ENCODE results near the gene POLR1H. TPM values are rescaled to one million over a fixed set of nuclear protein-coding genes. Genes with fewer than 3 reads are reported as not detected.

Gene POLR1H
- polyA plus RNA-seq, 1 donor = 45.1 TPM

GRCh38 chr6:30091577-30092381 is 30.7 kb downstream of the POLR1H start:
- no peak overlapping the region for H3K4me3 ChIP-seq (ENCODE audit: low read length)
- DNase-seq = peak; percentile 88 to 94
- peaks cover 48% of the 10 kb centered on the region for H3K4me1 ChIP-seq (ENCODE audit: control insufficient read depth, insufficient read depth, low read length)
- H3K36me3 ChIP-seq (ENCODE audit: control insufficient read depth, insufficient read depth, low read length) = no peaks in the 10 kb centered on the region
- H3K27me3 ChIP-seq (ENCODE audit: control insufficient read depth, insufficient read depth, low read length) = no peaks in the 10 kb centered on the region
- H3K27ac ChIP-seq (ENCODE audit: low read length) = peak overlapping the region; percentile 91
- no peaks in the 10 kb centered on the region for H3K9me3 ChIP-seq (ENCODE audit: control insufficient read depth, low read depth, low read length)
- WGBS (ENCODE audit: insufficient coverage, low lambda C conversion rate) = no CpG with 5 or more reads among the region's 11 CpGs

- Histone ChIP-seq H3K4me3 (ENCODE audit: low read length) (no peak overlapping the region), H3K27me3 (ENCODE audit: control insufficient read depth, insufficient read depth, low read length) (no peaks in the 10 kb centered on the region), H3K27ac (ENCODE audit: low read length) (no peak overlapping the region), H3K4me1 (ENCODE audit: control insufficient read depth, insufficient read depth, low read length) (peaks cover 59% of the 10 kb centered on the region), H3K36me3 (ENCODE audit: control insufficient read depth, insufficient read depth, low read length) (no peaks in the 10 kb centered on the region), H3K9me3 (ENCODE audit: control insufficient read depth, low read depth, low read length) (no peaks in the 10 kb centered on the region)
- peak in 1 of 2 donors; percentile 36 for DNase-seq
- 100% methylated on average over 1 of the region's 6 CpGs for WGBS (ENCODE audit: insufficient coverage, low lambda C conversion rate)
Observed at GRCh38 chr6:30092852-30093543, 31.9 kb downstream of the POLR1H start.

GRCh38 chr6:30093951-30094661 is 33.0 kb downstream of the POLR1H start:
- Histone ChIP-seq H3K27me3 (ENCODE audit: control insufficient read depth, insufficient read depth, low read length) (peaks cover 2% of the 10 kb centered on the region), H3K27ac (ENCODE audit: low read length) (peak overlapping the region; percentile 87), H3K9me3 (ENCODE audit: control insufficient read depth, low read depth, low read length) (no peaks in the 10 kb centered on the region), H3K36me3 (ENCODE audit: control insufficient read depth, insufficient read depth, low read length) (no peaks in the 10 kb centered on the region), H3K4me1 (ENCODE audit: control insufficient read depth, insufficient read depth, low read length) (peaks cover 67% of the 10 kb centered on the region), H3K4me3 (ENCODE audit: low read length) (no peak overlapping the region)
- WGBS (ENCODE audit: insufficient coverage, low lambda C conversion rate) = 92% methylated on average over 2 of the region's 5 CpGs
- DNase-seq = no peak

GRCh38 chr6:30096829-30097228 is 35.8 kb downstream of the POLR1H start:
- no peak for DNase-seq
- no peaks in the 10 kb centered on the region for H3K36me3 ChIP-seq (ENCODE audit: control insufficient read depth, insufficient read depth, low read length)
- WGBS (ENCODE audit: insufficient coverage, low lambda C conversion rate) = no CpG with 5 or more reads among the region's 1 CpG
- peaks cover 20% of the 10 kb centered on the region for H3K27me3 ChIP-seq (ENCODE audit: control insufficient read depth, insufficient read depth, low read length)
- peaks cover 72% of the 10 kb centered on the region for H3K4me1 ChIP-seq (ENCODE audit: control insufficient read depth, insufficient read depth, low read length)
- no peak overlapping the region for H3K27ac ChIP-seq (ENCODE audit: low read length)
- no peaks in the 10 kb centered on the region for H3K9me3 ChIP-seq (ENCODE audit: control insufficient read depth, low read depth, low read length)
- no peak overlapping the region for H3K4me3 ChIP-seq (ENCODE audit: low read length)

GRCh38 chr6:30097902-30098768 is 37.1 kb downstream of the POLR1H start:
- Histone ChIP-seq H3K4me1 (ENCODE audit: control insufficient read depth, insufficient read depth, low read length) (peaks cover 68% of the 10 kb centered on the region), H3K27ac (ENCODE audit: low read length) (peak overlapping the region; percentile 54), H3K27me3 (ENCODE audit: control insufficient read depth, insufficient read depth, low read length) (peaks cover 20% of the 10 kb centered on the region), H3K4me3 (ENCODE audit: low read length) (no peak overlapping the region), H3K36me3 (ENCODE audit: control insufficient read depth, insufficient read depth, low read length) (no peaks in the 10 kb centered on the region), H3K9me3 (ENCODE audit: control insufficient read depth, low read depth, low read length) (no peaks in the 10 kb centered on the region)
- DNase-seq = peak; percentile 89 to 93
- WGBS (ENCODE audit: insufficient coverage, low lambda C conversion rate) = 50% methylated on average over 2 of the region's 4 CpGs

- 53% methylated on average over 3 of the region's 8 CpGs for WGBS (ENCODE audit: insufficient coverage, low lambda C conversion rate)
- no peak for DNase-seq
- Histone ChIP-seq H3K36me3 (ENCODE audit: control insufficient read depth, insufficient read depth, low read length) (no peaks in the 10 kb centered on the region), H3K27me3 (ENCODE audit: control insufficient read depth, insufficient read depth, low read length) (peaks cover 25% of the 10 kb centered on the region), H3K27ac (ENCODE audit: low read length) (peak overlapping the region; percentile 81), H3K4me3 (ENCODE audit: low read length) (peak overlapping the region; percentile 49), H3K4me1 (ENCODE audit: control insufficient read depth, insufficient read depth, low read length) (peaks cover 64% of the 10 kb centered on the region), H3K9me3 (ENCODE audit: control insufficient read depth, low read depth, low read length) (no peaks in the 10 kb centered on the region)
Observed at GRCh38 chr6:30100154-30100553, 39.1 kb downstream of the POLR1H start.

- Histone ChIP-seq H3K4me1 (ENCODE audit: control insufficient read depth, insufficient read depth, low read length) (peaks cover 58% of the 10 kb centered on the region), H3K27ac (ENCODE audit: low read length) (peak overlapping the region; percentile 81), H3K4me3 (ENCODE audit: low read length) (peak overlapping the region; percentile 49), H3K9me3 (ENCODE audit: control insufficient read depth, low read depth, low read length) (no peaks in the 10 kb centered on the region), H3K27me3 (ENCODE audit: control insufficient read depth, insufficient read depth, low read length) (peaks cover 27% of the 10 kb centered on the region), H3K36me3 (ENCODE audit: control insufficient read depth, insufficient read depth, low read length) (no peaks in the 10 kb centered on the region)
- DNase-seq = peak; percentile 90 to 93
- WGBS (ENCODE audit: insufficient coverage, low lambda C conversion rate) = 20% methylated on average over 1 of the region's 47 CpGs
Observed at GRCh38 chr6:30100585-30101443, 39.7 kb downstream of the POLR1H start.

GRCh38 chr6:30101444-30102413 is 40.7 kb downstream of the POLR1H start:
- DNase-seq = peak; percentile 92
- H3K27me3 ChIP-seq (ENCODE audit: control insufficient read depth, insufficient read depth, low read length) = peaks cover 29% of the 10 kb centered on the region
- no CpG with 5 or more reads among the region's 51 CpGs for WGBS (ENCODE audit: insufficient coverage, low lambda C conversion rate)
- H3K36me3 ChIP-seq (ENCODE audit: control insufficient read depth, insufficient read depth, low read length) = no peaks in the 10 kb centered on the region
- H3K9me3 ChIP-seq (ENCODE audit: control insufficient read depth, low read depth, low read length) = no peaks in the 10 kb centered on the region
- H3K27ac ChIP-seq (ENCODE audit: low read length) = peak overlapping the region; percentile 81
- H3K4me1 ChIP-seq (ENCODE audit: control insufficient read depth, insufficient read depth, low read length) = peaks cover 49% of the 10 kb centered on the region
- H3K4me3 ChIP-seq (ENCODE audit: low read length) = peak overlapping the region; percentile 49

Data from large intestine (tissue), 3 donors.